Calu3 (cell line): ENCODE results near the gene TSHZ2. TPM values are rescaled to one million over a fixed set of nuclear protein-coding genes. Genes with fewer than 3 reads are reported as not detected.

Experiments
- BruUV-seq: library from RNA; stranded (reverse); fragments of 400-500 nt; replicated peaks from 2 replicates; lab custom pipeline; 2021; lab: Mats Ljungman, UMichigan
- CTCF ChIA-PET: fragments of 300-600 bp; sonication (Branson Sonifier 250); formaldehyde crosslinking; loops from one replicate; lab custom pipeline; 2022; ENCODE audit warnings: antibody characterized with exemption; lab: Charles Lee
- DNase-seq: peaks from one replicate; pipeline ENCODE4 v3.0.0; 2022
- H3K27ac Mint-ChIP-seq: one replicate; pipeline ENCODE4 v1.8.0; 2022; ENCODE audit warnings: mixed read lengths; ENCODE audit not compliant: unreplicated experiment
- H3K27me3 Mint-ChIP-seq: one replicate; pipeline ENCODE4 v1.8.0; 2022; ENCODE audit warnings: mixed read lengths; ENCODE audit not compliant: unreplicated experiment
- H3K36me3 Mint-ChIP-seq: one replicate; pipeline ENCODE4 v1.8.0; 2022; ENCODE audit warnings: mild to moderate bottlenecking, moderate library complexity, mixed read lengths; ENCODE audit not compliant: insufficient read depth, unreplicated experiment
- H3K4me1 Mint-ChIP-seq: one replicate; pipeline ENCODE4 v1.8.0; 2022; ENCODE audit warnings: mild to moderate bottlenecking, low read depth, mixed read lengths; ENCODE audit not compliant: unreplicated experiment
- H3K4me3 Mint-ChIP-seq: one replicate; pipeline ENCODE4 v1.8.0; 2022; ENCODE audit warnings: mild to moderate bottlenecking, low read depth, moderate library complexity, mixed read lengths; ENCODE audit not compliant: unreplicated experiment
- H3K9me3 Mint-ChIP-seq: one replicate; pipeline ENCODE4 v1.8.0; 2022; ENCODE audit warnings: low read depth, mixed read lengths; ENCODE audit not compliant: unreplicated experiment
- intact Hi-C: fragments of 100-400 bp; cut with micrococcal nuclease; formaldehyde crosslinking; loops from one replicate; pipeline ENCODE4 v1.10.0; 2022; ENCODE audit not compliant: unreplicated experiment
- total RNA-seq: library from RNA; stranded (reverse); gene quantifications from 2 replicates; pipeline ENCODE4 v1.2.3, GENCODE V29; 2022
- TF ChIP-seq, protein P1 (sequence below): fragments of 200-600 bp; IDR thresholded peaks from one replicate; pipeline ENCODE4 v1.8.0; 2022; ENCODE audit warnings: antibody characterized with exemption; ENCODE audit not compliant: unreplicated experiment

The TSHZ2 gene
- total RNA-seq, 1 experiment from 2014 or later, result not detected

DNA sequence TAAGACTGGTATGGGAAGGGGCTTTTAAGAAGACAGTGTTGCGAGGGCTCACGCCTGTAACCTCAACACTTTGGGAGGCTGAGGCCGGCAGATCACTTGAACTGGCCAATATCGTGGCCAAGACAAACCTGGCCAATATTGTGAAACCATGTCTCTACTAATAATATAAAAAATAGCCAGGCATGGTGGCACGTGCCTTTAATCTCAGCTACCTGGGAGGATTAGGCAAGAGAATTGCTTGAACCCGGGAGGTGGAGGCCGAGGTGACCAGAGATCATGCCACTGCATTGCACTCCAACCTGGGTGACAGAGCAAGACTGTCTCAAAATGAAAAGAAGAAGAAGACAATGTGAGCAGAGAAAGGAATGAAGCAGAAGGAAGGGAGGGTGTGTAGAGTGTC is 242.2 kb downstream of the TSHZ2 start:
- CTCF ChIA-PET, result no interaction called here
- no peak overlapping the region for H3K4me3 Mint-ChIP-seq
- H3K27ac Mint-ChIP-seq, result no peak overlapping the region

DNA sequence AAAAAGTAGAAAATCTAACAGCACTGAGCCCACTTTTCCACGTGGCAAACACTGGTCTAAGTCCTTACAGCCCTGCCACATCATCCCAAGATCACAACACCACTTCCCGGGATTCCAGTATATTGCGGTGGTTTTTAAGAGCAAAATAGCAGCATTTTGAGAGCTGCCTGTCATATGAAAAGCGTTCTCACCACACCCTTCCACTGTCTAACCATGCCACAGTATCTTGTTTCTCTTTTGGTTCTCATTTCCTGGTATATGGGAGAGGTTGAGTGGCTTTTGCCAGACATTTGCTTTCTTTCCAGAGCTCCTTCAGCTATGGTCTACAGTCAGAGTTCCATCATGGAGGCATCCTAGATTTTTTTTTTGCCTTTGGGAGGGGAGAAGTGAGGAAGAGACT is 243.0 kb downstream of the TSHZ2 start:
- Mint-ChIP-seq H3K27me3 (peaks cover 67% of the 10 kb centered on the region), H3K36me3 (no peaks in the 10 kb centered on the region), H3K9me3 (no peaks in the 10 kb centered on the region), H3K4me3 (no peak overlapping the region), H3K4me1 (no peaks in the 10 kb centered on the region), H3K27ac (no peak overlapping the region)
- CTCF ChIA-PET, result interaction anchor here (0.7 kb wide), 1 partner anchor 332 kb away, joined by 5 read pairs; no protein-coding TSS in a partner anchor
- intact Hi-C loops, result loop anchor here (10.0 kb wide), 1 partner anchor 470 kb away; no protein-coding TSS in a partner anchor
- no peak for DNase-seq
- TF ChIP-seq, protein P1, sequence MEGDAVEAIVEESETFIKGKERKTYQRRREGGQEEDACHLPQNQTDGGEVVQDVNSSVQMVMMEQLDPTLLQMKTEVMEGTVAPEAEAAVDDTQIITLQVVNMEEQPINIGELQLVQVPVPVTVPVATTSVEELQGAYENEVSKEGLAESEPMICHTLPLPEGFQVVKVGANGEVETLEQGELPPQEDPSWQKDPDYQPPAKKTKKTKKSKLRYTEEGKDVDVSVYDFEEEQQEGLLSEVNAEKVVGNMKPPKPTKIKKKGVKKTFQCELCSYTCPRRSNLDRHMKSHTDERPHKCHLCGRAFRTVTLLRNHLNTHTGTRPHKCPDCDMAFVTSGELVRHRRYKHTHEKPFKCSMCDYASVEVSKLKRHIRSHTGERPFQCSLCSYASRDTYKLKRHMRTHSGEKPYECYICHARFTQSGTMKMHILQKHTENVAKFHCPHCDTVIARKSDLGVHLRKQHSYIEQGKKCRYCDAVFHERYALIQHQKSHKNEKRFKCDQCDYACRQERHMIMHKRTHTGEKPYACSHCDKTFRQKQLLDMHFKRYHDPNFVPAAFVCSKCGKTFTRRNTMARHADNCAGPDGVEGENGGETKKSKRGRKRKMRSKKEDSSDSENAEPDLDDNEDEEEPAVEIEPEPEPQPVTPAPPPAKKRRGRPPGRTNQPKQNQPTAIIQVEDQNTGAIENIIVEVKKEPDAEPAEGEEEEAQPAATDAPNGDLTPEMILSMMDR, result no peak
- BruUV-seq, result no TSS peak

More for the DNA sequence above, 242.2 kb downstream of the TSHZ2 start:
- Mint-ChIP-seq H3K9me3 (no peaks in the 10 kb centered on the region), H3K4me1 (no peaks in the 10 kb centered on the region), H3K36me3 (no peaks in the 10 kb centered on the region), H3K27me3 (peaks cover 67% of the 10 kb centered on the region)
- BruUV-seq, result no TSS peak
- TF ChIP-seq, protein P1, result no peak
- no peak for DNase-seq
- intact Hi-C loops, result loop anchor here (10.0 kb wide), 1 partner anchor 470 kb away; no protein-coding TSS in a partner anchor

DNA sequence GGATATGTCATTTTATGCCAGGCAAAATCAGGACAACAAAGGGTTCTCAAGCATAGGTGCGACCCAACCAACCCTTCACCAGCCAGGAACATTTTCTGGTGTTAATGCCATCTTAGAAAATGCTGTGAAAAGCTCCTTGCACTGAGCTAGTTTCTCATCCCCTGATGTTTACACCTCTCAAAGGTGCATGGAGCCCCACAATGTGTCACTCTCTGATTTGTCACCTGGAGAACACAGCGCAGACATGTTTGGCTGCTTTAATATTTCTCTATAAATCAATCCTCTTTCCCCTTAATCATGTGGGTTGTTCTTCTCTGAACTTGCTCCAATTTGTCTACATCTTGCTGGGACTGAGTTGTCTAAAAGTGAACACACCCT is 244.3 kb downstream of the TSHZ2 start:
- H3K27ac Mint-ChIP-seq, result no peak overlapping the region
- DNase-seq, result no peak
- TF ChIP-seq, protein P1, result no peak
- H3K36me3 Mint-ChIP-seq, result no peaks in the 10 kb centered on the region
- H3K4me1 Mint-ChIP-seq, result no peaks in the 10 kb centered on the region
- H3K9me3 Mint-ChIP-seq, result no peaks in the 10 kb centered on the region
- CTCF ChIA-PET, result interaction anchor here (0.5 kb wide), 1 partner anchor 844 kb away, joined by 4 read pairs; no protein-coding TSS in a partner anchor
- H3K27me3 Mint-ChIP-seq, result peaks cover 72% of the 10 kb centered on the region
- intact Hi-C loops, result loop anchor here (2.0 to 10.0 kb wide), 3 partner anchors 196 to 904 kb away; no protein-coding TSS in a partner anchor
- no TSS peak for BruUV-seq
- no peak overlapping the region for H3K4me3 Mint-ChIP-seq

DNA sequence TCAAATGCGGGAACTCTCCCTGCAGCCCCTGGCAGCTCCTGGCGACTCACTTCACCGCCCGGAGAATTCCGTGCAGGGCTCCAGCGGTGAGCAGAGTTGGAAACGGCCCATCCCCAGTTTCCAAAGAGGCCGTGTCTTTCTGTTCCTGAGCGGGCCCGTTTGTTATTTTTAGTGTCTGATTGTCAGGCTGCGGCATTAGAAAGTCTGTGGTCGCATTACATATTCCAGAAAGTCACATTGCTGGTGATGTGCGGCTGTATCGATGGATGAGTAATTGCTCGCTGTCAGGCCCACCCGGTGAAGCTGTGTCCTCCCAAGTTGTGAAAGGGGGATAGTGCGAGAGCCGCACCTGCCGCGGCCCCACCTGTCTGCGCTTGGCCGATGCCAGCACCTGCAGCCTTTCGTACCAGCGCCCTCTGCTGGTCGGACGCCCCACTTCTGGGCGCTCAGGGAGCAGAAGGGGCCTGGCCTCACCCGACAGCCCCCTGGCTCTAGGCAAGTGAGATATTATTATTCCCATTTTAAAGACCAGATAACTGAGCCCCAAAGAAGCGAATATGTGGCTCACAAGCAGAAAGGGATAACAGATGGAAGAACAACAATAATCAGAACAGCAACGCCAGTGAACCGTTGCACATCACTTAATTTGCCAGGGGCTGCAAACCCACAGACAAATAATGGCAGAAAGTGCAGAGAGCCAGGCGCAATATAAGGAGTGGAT is 244.9 kb downstream of the TSHZ2 start:
- Mint-ChIP-seq H3K27ac (no peak overlapping the region), H3K36me3 (no peaks in the 10 kb centered on the region), H3K4me1 (no peaks in the 10 kb centered on the region), H3K4me3 (no peak overlapping the region), H3K9me3 (no peaks in the 10 kb centered on the region), H3K27me3 (peaks cover 76% of the 10 kb centered on the region)
- DNase-seq, result peak; percentile 92
- BruUV-seq, result no TSS peak
- intact Hi-C loops, result loop anchor here (2.0 to 10.0 kb wide), 3 partner anchors 196 to 904 kb away; no protein-coding TSS in a partner anchor
- TF ChIP-seq, protein P1, result peak; percentile 98
- CTCF ChIA-PET, result interaction anchor here (0.5 kb wide), 1 partner anchor 843 kb away, joined by 4 read pairs; no protein-coding TSS in a partner anchor
